GM12878 (cell line): ENCODE results near the gene HK1. TPM values are rescaled to one million over a fixed set of nuclear protein-coding genes. Genes with fewer than 3 reads are reported as not detected.
A peak's percentile ranks its signal among the peaks of the same experiment; 100 is the strongest.

ENCODE experiments used
- ATAC-seq: fragments of 200-7000 bp; cut with Tn5 transposase; 3 replicates; pipeline ENCODE4 v1.9.1; 2020; ENCODE audit warnings: mild to moderate bottlenecking, moderate library complexity
- BruUV-seq: library from RNA; stranded (reverse); fragments of 400-500 nt; replicated peaks from 2 replicates; lab custom pipeline; 2021; lab: Mats Ljungman, UMichigan
- CTCF ChIA-PET: fragments of 300-600 bp; sonication (Branson Sonifier 250); formaldehyde crosslinking; extraction: SDS; loops from one replicate; lab custom pipeline; 2021; ENCODE audit warnings: inconsistent platforms; lab: Yijun Ruan, JAX
- POLR2A ChIA-PET: fragments of 350-600 bp; formaldehyde crosslinking; extraction: SDS; loops from one replicate; lab custom pipeline; 2021; ENCODE audit warnings: inconsistent platforms; lab: Charles Lee
- RAD21 ChIA-PET: fragments of 300-600 bp; sonication (Branson Sonifier 250); formaldehyde crosslinking; loops from one replicate; lab custom pipeline; 2023; ENCODE audit warnings: antibody characterized with exemption; ENCODE audit not compliant: unreplicated experiment; lab: Charles Lee
- SMC1A ChIA-PET: fragments of 300-600 bp; sonication (Branson Sonifier 250); formaldehyde crosslinking; loops from one replicate; lab custom pipeline; 2023; ENCODE audit not compliant: unreplicated experiment, uncharacterized antibody; lab: Charles Lee
- DNase-seq: peaks from one replicate; pipeline ENCODE4 v3.0.0-alpha.2; 2011; ENCODE audit warnings: low read depth, low spot score
- FAIRE-seq: peaks from 3 replicates; lab custom pipeline; 2011; peaks lifted over from hg19 to GRCh38; lab: Jason Lieb, UNC
- H2AFZ ChIP-seq: 2 replicates; pipeline ENCODE4 v1.6.0; 2011; ENCODE audit warnings: low read depth, low read length, control low read depth; ENCODE audit not compliant: control insufficient read depth
- H3K27ac ChIP-seq: 2 replicates; pipeline ENCODE4 v1.5.1; 2011; ENCODE audit warnings: control low read depth; ENCODE audit not compliant: control insufficient read depth, insufficient read depth
- H3K27me3 ChIP-seq, 2 experiments: replicated peaks in 1 of 2; 2 replicates each; pipeline versions ENCODE4 v1.6.0 to v1.6.1; 2011; ENCODE audit warnings: low read length in 1 of 2; ENCODE audit not compliant: control insufficient read depth in 2 of 2, insufficient read depth in 2 of 2
- H3K36me3 ChIP-seq, 2 experiments: 2 replicates each; pipeline ENCODE4 v1.5.1; 2011; ENCODE audit warnings: low read length in 1 of 2; ENCODE audit not compliant: control insufficient read depth in 2 of 2, insufficient read depth in 2 of 2
- H3K4me1 ChIP-seq: 2 replicates; pipeline ENCODE4 v1.6.1; 2011; ENCODE audit warnings: mild to moderate bottlenecking, low read length, moderate library complexity, mixed read lengths; ENCODE audit not compliant: control insufficient read depth, insufficient read depth
- H3K4me2 ChIP-seq: 2 replicates; pipeline ENCODE4 v1.6.0; 2011; ENCODE audit warnings: control low read depth; ENCODE audit not compliant: control insufficient read depth, insufficient read depth
- H3K4me3 ChIP-seq: fragments of 200-600 bp; sonication (generic); 2 replicates; pipeline ENCODE4 v1.5.1; 2016
- H3K79me2 ChIP-seq: 2 replicates; pipeline ENCODE4 v1.6.0; 2011; ENCODE audit warnings: low read length; ENCODE audit not compliant: control insufficient read depth, insufficient read depth
- H3K9ac ChIP-seq: 2 replicates; pipeline ENCODE4 v1.8.0; 2011; ENCODE audit warnings: low read length, control low read depth, mixed read lengths; ENCODE audit not compliant: control insufficient read depth, insufficient read depth
- H3K9me3 ChIP-seq: replicated peaks from 3 replicates; pipeline ENCODE4 v1.5.1; 2011; ENCODE audit warnings: mild to moderate bottlenecking, low read length; ENCODE audit not compliant: control insufficient read depth, insufficient read depth
- H4K20me1 ChIP-seq: 2 replicates; pipeline ENCODE4 v1.6.0; 2011; ENCODE audit not compliant: control insufficient read depth, insufficient read depth
- BCL11A ChIP-seq: IDR thresholded peaks from 2 replicates; pipeline ENCODE4 v1.6.1; 2011; ENCODE audit warnings: low read depth, low read length
- CREB1 ChIP-seq: IDR thresholded peaks from 2 replicates; pipeline ENCODE4 v1.6.1; 2012; ENCODE audit warnings: low read depth, mild to moderate bottlenecking, inconsistent platforms
- ESRRA ChIP-seq: IDR thresholded peaks from 2 replicates; pipeline ENCODE4 v1.6.1; 2012; ENCODE audit warnings: mild to moderate bottlenecking, low read length, improper control_type of control experiment
- GABPA ChIP-seq: IDR thresholded peaks from 2 replicates; pipeline ENCODE4 v1.6.1; 2014; ENCODE audit warnings: antibody characterized with exemption, low read depth, mild to moderate bottlenecking, inconsistent platforms
- GATAD2B ChIP-seq: fragments of 450-650 bp; conservative IDR thresholded peaks from 2 replicates; pipeline ENCODE4 v1.6.1; 2017; ENCODE audit warnings: low read depth, mild to moderate bottlenecking, moderate library complexity
- JUND ChIP-seq: IDR thresholded peaks from 2 replicates; pipeline ENCODE4 v1.6.1; 2012; ENCODE audit warnings: low read depth, mild to moderate bottlenecking, low read length, improper control_type of control experiment, moderate library complexity
- KDM1A ChIP-seq: fragments of 200-600 bp; sonication (generic); IDR thresholded peaks from 2 replicates; pipeline ENCODE4 v1.6.1; 2016; ENCODE audit warnings: borderline replicate concordance
- LARP7 ChIP-seq: fragments of 450-650 bp; IDR thresholded peaks from 2 replicates; pipeline ENCODE4 v1.6.1; 2017; ENCODE audit warnings: mild to moderate bottlenecking
- NFYA ChIP-seq: IDR thresholded peaks from 2 replicates; pipeline ENCODE4 v1.6.1; 2011; ENCODE audit warnings: low read depth, mild to moderate bottlenecking, low read length, improper control_type of control experiment, borderline replicate concordance
- NRF1 ChIP-seq: conservative IDR thresholded peaks from 2 replicates; pipeline ENCODE4 v1.6.1; 2011; ENCODE audit warnings: mild to moderate bottlenecking, low read depth, low read length, improper control_type of control experiment
- POLR2AphosphoS2 ChIP-seq: IDR thresholded peaks from 2 replicates; pipeline ENCODE4 v1.6.1; 2011; ENCODE audit warnings: low read depth, mild to moderate bottlenecking, low read length, improper control_type of control experiment, moderate library complexity
- SMAD5 ChIP-seq: IDR thresholded peaks from 2 replicates; pipeline ENCODE4 v1.6.1; 2016; ENCODE audit warnings: antibody characterized with exemption, low read depth
- SREBF1 ChIP-seq: IDR thresholded peaks from 2 replicates; pipeline ENCODE4 v1.6.1; 2012; ENCODE audit warnings: mild to moderate bottlenecking, low read length
- SRF ChIP-seq, 2 experiments: IDR thresholded peaks; 2 replicates each; pipeline ENCODE4 v1.6.1; 2011; ENCODE audit warnings: low read depth in 2 of 2, low read length in 2 of 2, mild to moderate bottlenecking in 1 of 2, moderate library complexity in 1 of 2
- YBX1 ChIP-seq: fragments of 450-650 bp; IDR thresholded peaks from 2 replicates; pipeline ENCODE4 v1.6.1; 2016; ENCODE audit warnings: antibody characterized with exemption
- ZBED1 ChIP-seq: IDR thresholded peaks from 2 replicates; pipeline ENCODE4 v1.6.1; 2016; ENCODE audit warnings: borderline replicate concordance
- ZNF24 ChIP-seq: fragments of 450-650 bp; IDR thresholded peaks from 2 replicates; pipeline ENCODE4 v1.6.1; 2017; ENCODE audit warnings: antibody characterized with exemption, mild to moderate bottlenecking
- ZZZ3 ChIP-seq: IDR thresholded peaks from 2 replicates; pipeline ENCODE4 v1.6.1; 2011; ENCODE audit warnings: low read depth; ENCODE audit not compliant: control insufficient read depth, insufficient read length
- WGBS: methylation state at CpG from one replicate; pipeline ENCODE4 v1.1.6; 2016; ENCODE audit warnings: low lambda C conversion rate; ENCODE audit not compliant: insufficient replicate concordance, insufficient coverage; ENCODE audit errors: missing lambda C conversion rate; 5-methylcytosine and 5-hydroxymethylcytosine counted together
- in situ Hi-C: fragments of 300-500 bp; cut with MboI; formaldehyde crosslinking; loops from 9 replicates; pipeline ENCODE4 v1.14.3; 2018; ENCODE audit warnings: mixed read lengths
- intact Hi-C: fragments of 100-400 bp; cut with micrococcal nuclease; formaldehyde crosslinking; loops from one replicate; pipeline ENCODE4 v1.14.2; 2022; ENCODE audit not compliant: unreplicated experiment
- polyA plus RNA-seq, 11 experiments: library from polyadenylated mRNA; depleted of rRNA in 4 of 11; unstranded in 6 of 11; stranded (reverse) in 5 of 11; fragments of >200 nt; fragmentation: Nextera tagmentation in 4 of 11; fragmentation: Illumina TruSeq in 1 of 11; extraction: Ambion mirVana in 4 of 11; extraction: Trizol in 1 of 11; gene quantifications; 1 replicate in 1 of 11; 2 replicates in 10 of 11; pipeline versions ENCODE4 v1.2.1 to v1.2.3, GENCODE V29; 2011 to 2016; ENCODE audit warnings: inconsistent platforms in 2 of 11, missing spikeins in 2 of 11, low read depth in 1 of 11
- total RNA-seq, 4 experiments: library from RNA; depleted of rRNA in 3 of 4; stranded (reverse); fragments of >200 nt in 3 of 4; fragmentation: Illumina TruSeq in 1 of 4; extraction: Trizol in 1 of 4; gene quantifications; 2 replicates each; pipeline versions ENCODE4 v1.2.1 to v1.2.3, GENCODE V29; 2013 to 2021
- TF ChIP-seq, protein P1 (sequence below): IDR thresholded peaks from 2 replicates; pipeline ENCODE4 v1.6.1; 2012; ENCODE audit warnings: low read depth, low read length, improper control_type of control experiment
- TF ChIP-seq, protein P2 (sequence below): IDR thresholded peaks from 2 replicates; pipeline ENCODE4 v1.6.1; 2012; ENCODE audit warnings: mild to moderate bottlenecking, low read depth, low read length

HK1 gene
- total and polyA plus RNA-seq, 10 of the 15 experiments (the other 5 are each of a cell fraction or from before 2014, with no cell fraction given): 3.4 to 77.3 (median 46.6) TPM

GRCh38 chr10:69334302-69335062, 56.2 kb downstream of the HK1 start:
- H2AFZ ChIP-seq: peak overlapping the region; percentile 11
- intact Hi-C loops: no loop called here
- BruUV-seq: no TSS peak
- H3K79me2 ChIP-seq: peaks cover 66% of the 10 kb centered on the region
- H3K36me3 ChIP-seq: peaks cover 3 to 5% of the 10 kb centered on the region in 2 experiments
- H4K20me1 ChIP-seq: no peaks in the 10 kb centered on the region; the same call in 1 of the 2 replicates
- no peaks in the 10 kb centered on the region for H3K9me3 ChIP-seq
- peak overlapping the region; percentile 54; the same call in 1 of the 2 replicates for H3K4me3 ChIP-seq
- POLR2A ChIA-PET: no interaction called here
- WGBS: 11% methylated on average over 18 of the region's 19 CpGs
- FAIRE-seq: no peak
- H3K4me1 ChIP-seq: peaks cover 15% of the 10 kb centered on the region
- RAD21 ChIA-PET: no interaction called here
- H3K27me3 ChIP-seq: no peaks in the 10 kb centered on the region
- CTCF ChIA-PET: interaction anchor here (0.9 kb wide), 1 partner anchor 58 kb away, joined by 4 read pairs; no protein-coding TSS in a partner anchor
- ATAC-seq: peak; percentile 73
- H3K27ac ChIP-seq: peak overlapping the region; percentile 37
- in situ Hi-C loops: no loop called here
- TF ChIP-seq SMAD5: no peak
- TF ChIP-seq GABPA: no peak
- TF ChIP-seq, protein P1, sequence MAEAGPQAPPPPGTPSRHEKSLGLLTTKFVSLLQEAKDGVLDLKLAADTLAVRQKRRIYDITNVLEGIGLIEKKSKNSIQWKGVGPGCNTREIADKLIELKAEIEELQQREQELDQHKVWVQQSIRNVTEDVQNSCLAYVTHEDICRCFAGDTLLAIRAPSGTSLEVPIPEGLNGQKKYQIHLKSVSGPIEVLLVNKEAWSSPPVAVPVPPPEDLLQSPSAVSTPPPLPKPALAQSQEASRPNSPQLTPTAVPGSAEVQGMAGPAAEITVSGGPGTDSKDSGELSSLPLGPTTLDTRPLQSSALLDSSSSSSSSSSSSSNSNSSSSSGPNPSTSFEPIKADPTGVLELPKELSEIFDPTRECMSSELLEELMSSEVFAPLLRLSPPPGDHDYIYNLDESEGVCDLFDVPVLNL: no peak
- TF ChIP-seq ZBED1: no peak
- no peak for TF ChIP-seq ESRRA
- no peak for TF ChIP-seq NRF1
- no peak for TF ChIP-seq KDM1A
- no peak for TF ChIP-seq ZZZ3
- no peak for TF ChIP-seq CREB1
- no peak for TF ChIP-seq GATAD2B
- no peak for TF ChIP-seq NFYA
- TF ChIP-seq ZNF24: no peak
- TF ChIP-seq JUND: no peak
- no peak for TF ChIP-seq LARP7
- no peak for TF ChIP-seq BCL11A
- TF ChIP-seq, protein P2, sequence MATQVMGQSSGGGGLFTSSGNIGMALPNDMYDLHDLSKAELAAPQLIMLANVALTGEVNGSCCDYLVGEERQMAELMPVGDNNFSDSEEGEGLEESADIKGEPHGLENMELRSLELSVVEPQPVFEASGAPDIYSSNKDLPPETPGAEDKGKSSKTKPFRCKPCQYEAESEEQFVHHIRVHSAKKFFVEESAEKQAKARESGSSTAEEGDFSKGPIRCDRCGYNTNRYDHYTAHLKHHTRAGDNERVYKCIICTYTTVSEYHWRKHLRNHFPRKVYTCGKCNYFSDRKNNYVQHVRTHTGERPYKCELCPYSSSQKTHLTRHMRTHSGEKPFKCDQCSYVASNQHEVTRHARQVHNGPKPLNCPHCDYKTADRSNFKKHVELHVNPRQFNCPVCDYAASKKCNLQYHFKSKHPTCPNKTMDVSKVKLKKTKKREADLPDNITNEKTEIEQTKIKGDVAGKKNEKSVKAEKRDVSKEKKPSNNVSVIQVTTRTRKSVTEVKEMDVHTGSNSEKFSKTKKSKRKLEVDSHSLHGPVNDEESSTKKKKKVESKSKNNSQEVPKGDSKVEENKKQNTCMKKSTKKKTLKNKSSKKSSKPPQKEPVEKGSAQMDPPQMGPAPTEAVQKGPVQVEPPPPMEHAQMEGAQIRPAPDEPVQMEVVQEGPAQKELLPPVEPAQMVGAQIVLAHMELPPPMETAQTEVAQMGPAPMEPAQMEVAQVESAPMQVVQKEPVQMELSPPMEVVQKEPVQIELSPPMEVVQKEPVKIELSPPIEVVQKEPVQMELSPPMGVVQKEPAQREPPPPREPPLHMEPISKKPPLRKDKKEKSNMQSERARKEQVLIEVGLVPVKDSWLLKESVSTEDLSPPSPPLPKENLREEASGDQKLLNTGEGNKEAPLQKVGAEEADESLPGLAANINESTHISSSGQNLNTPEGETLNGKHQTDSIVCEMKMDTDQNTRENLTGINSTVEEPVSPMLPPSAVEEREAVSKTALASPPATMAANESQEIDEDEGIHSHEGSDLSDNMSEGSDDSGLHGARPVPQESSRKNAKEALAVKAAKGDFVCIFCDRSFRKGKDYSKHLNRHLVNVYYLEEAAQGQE: no peak
- TF ChIP-seq YBX1: no peak
- TF ChIP-seq SREBF1: no peak
- TF ChIP-seq SRF (IDR thresholded peaks at IDR 0.05; ENCODE audit: low read depth in 2 of 2, low read length in 2 of 2): no peak
- no peak for TF ChIP-seq POLR2AphosphoS2
- TF ChIP-seq, all 136 proteins: peak for 0
- no peak for DNase-seq
- SMC1A ChIA-PET: interaction anchor here (2.3 kb wide), 1 partner anchor 11 kb away, joined by 8 read pairs; no protein-coding TSS in a partner anchor
- peak overlapping the region; percentile 77 for H3K4me2 ChIP-seq
- H3K9ac ChIP-seq: peak overlapping the region; percentile 35; the same call in 1 of the 2 replicates
